SK-N-MC (cell line): ENCODE results near the gene FNDC10.

Experiments
- DNase-seq: peaks from one replicate; pipeline ENCODE4 v3.0.0-alpha.2; 2011; ENCODE audit warnings: low read depth, low spot score
- H3K27ac ChIP-seq: fragments of 200-600 bp; sonication (generic); 2 replicates; pipeline ENCODE4 v1.5.1; 2016; ENCODE audit warnings: mixed run types
- H3K36me3 ChIP-seq: fragments of 200-600 bp; sonication (generic); 2 replicates; pipeline ENCODE4 v1.6.1; 2017; ENCODE audit warnings: antibody characterized with exemption, low read length, mixed read lengths; ENCODE audit not compliant: insufficient read depth
- H3K4me3 ChIP-seq: fragments of 200-600 bp; sonication (generic); 2 replicates; pipeline ENCODE4 v1.5.1; 2016
- H3K9ac ChIP-seq: fragments of 200-600 bp; sonication (generic); 2 replicates; pipeline ENCODE4 v1.8.0; 2017; ENCODE audit warnings: mixed run types, mixed read lengths; ENCODE audit not compliant: insufficient read length
- H3K9me3 ChIP-seq: fragments of 200-600 bp; sonication (generic); 2 replicates; pipeline ENCODE4 v1.6.1; 2017; ENCODE audit warnings: low read depth, mild to moderate bottlenecking, antibody characterized with exemption, low read length, moderate library complexity, mixed read lengths
- EZH2 ChIP-seq: fragments of 200-600 bp; sonication (generic); IDR thresholded peaks from one replicate; pipeline ENCODE4 v1.6.1; 2017; ENCODE audit warnings: antibody characterized with exemption
- FOXP2 ChIP-seq: optimal IDR thresholded peaks from 2 replicates; pipeline ENCODE3; 2011; ENCODE audit warnings: mild to moderate bottlenecking, moderate library complexity; ENCODE audit not compliant: insufficient read depth; ENCODE audit errors: extremely low read length, control extremely low read depth
- POLR2AphosphoS5 ChIP-seq: IDR thresholded peaks from 2 replicates; pipeline ENCODE4 v1.6.1; 2012; ENCODE audit warnings: mild to moderate bottlenecking, low read depth, low read length, borderline replicate concordance

The FNDC10 gene

GRCh38 chr1:1616045-1616790, 16.3 kb upstream of the FNDC10 start:
- no peak overlapping the region; the same call in 1 of the 2 replicates for H3K27ac ChIP-seq
- H3K9ac ChIP-seq: peak overlapping the region; percentile 99
- peak overlapping the region; percentile 99 for H3K4me3 ChIP-seq
- H3K9me3 ChIP-seq: no peaks in the 10 kb centered on the region
- no peaks in the 10 kb centered on the region for H3K36me3 ChIP-seq
- no peak for DNase-seq
- TF ChIP-seq POLR2AphosphoS5 (no peak), FOXP2 (no peak), EZH2 (no peak)

DNA sequence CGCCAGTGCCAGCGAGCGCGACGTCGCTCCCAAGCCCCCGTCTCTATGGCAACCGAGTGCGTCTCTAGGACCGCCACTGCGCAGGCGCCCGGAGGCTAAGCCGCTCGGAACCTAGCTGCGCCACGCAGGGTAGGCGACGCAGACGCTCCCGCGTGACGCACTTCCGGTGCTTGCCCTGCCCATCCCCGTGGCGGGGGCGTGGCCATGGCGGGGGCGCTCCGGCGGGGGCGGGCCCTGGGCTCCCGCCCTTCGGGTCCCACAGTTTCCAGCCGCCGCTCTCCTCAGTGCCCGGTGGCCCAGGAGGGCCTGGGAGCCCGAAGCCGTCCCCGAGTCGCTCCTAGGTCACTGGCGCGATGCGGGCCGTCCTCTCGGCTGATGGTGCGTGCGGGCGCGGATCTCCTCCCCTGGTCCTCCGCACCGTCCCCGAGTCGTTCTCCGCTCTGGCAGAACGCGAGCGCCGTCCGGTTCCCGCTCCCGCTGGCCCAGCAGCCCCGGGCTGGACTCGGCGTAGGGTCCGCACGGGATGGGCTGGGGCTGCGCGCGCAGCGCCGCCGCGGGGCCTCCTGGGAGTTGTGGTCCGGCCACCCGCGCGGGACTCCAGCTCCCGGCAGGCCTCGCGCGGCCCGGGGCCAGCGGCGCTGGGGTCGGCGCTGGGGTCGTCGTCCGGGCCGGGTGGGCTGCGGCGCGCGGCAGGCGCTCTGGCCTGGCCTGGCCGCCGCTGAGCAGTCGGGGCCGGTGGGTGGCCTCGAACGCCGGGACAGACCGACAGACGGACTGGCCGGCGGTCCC, 15.5 kb upstream of the FNDC10 start, which contains the start of gene MIB2:
MIB2 (plus strand) TSS at position 245 of the 789 bp plus-strand sequence. CDS start 7,953 bp downstream, outside the sequence.
- peak; percentile 70 for DNase-seq
- peak; percentile 86 for TF ChIP-seq POLR2AphosphoS5
- TF ChIP-seq EZH2: no peak
- TF ChIP-seq FOXP2: no peak
- Histone ChIP-seq H3K9me3 (no peaks in the 10 kb centered on the region), H3K27ac (peak within 1 kb of the TSS; percentile 99), H3K9ac (peak within 1 kb of the TSS; percentile 99), H3K4me3 (peak within 1 kb of the TSS; percentile 99), H3K36me3 (no peaks in the 10 kb centered on the region)

- DNase-seq: no peak
- Histone ChIP-seq H3K27ac (peak overlapping the region; percentile 28; the same call in 1 of the 2 replicates), H3K9ac (peak overlapping the region; percentile 72), H3K4me3 (peak overlapping the region; percentile 99), H3K9me3 (no peaks in the 10 kb centered on the region), H3K36me3 (no peaks in the 10 kb centered on the region)
- TF ChIP-seq EZH2: no peak
- TF ChIP-seq POLR2AphosphoS5: no peak
- no peak for TF ChIP-seq FOXP2
Observed at GRCh38 chr1:1614954-1615255, 15.0 kb upstream of the FNDC10 start.

GRCh38 chr1:1614204-1614953, 14.4 kb upstream of the FNDC10 start:
- peak overlapping the region; percentile 72 for H3K9ac ChIP-seq
- H3K9me3 ChIP-seq: no peaks in the 10 kb centered on the region
- no peak for DNase-seq
- peak overlapping the region; percentile 99 for H3K4me3 ChIP-seq
- TF ChIP-seq POLR2AphosphoS5 (no peak), FOXP2 (no peak), EZH2 (no peak)
- H3K36me3 ChIP-seq: no peaks in the 10 kb centered on the region
- peak overlapping the region; percentile 28; the same call in 1 of the 2 replicates for H3K27ac ChIP-seq

DNA sequence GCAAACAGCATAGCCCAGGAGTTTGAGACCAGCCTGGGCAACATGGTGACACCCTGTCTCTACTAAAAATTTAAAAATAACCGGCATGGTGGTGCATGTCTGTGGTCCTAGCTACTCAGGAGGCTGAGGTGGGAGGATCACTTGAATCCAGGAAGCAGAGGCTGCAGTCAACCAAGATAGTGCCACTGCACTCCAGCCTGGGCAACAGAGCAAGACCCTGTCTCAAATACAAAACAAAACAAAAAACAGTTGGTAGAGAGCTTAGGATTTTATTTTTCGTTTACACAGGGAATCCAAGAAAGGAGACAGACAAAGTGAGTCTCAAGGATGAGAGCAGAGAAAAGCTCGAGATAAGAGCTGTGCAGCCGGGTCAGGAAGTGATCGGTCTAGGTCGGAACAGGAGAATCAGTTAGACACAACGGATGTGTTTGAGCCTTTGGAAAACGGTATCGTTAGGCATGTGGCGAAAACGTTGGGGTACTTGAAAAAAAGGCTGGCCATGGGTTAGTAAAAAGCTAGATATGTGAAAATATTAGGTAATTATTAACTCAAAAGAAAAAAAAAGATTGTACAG, 13.7 kb upstream of the FNDC10 start:
- TF ChIP-seq FOXP2 (no peak), POLR2AphosphoS5 (no peak), EZH2 (no peak)
- peak overlapping the region; percentile 99 for H3K4me3 ChIP-seq
- no peak overlapping the region for H3K9ac ChIP-seq

GRCh38 chr1:1612104-1612400, 12.1 kb upstream of the FNDC10 start:
- no peak overlapping the region for H3K4me3 ChIP-seq
- H3K36me3 ChIP-seq: no peaks in the 10 kb centered on the region
- DNase-seq: no peak
- no peak overlapping the region for H3K27ac ChIP-seq
- H3K9me3 ChIP-seq: no peaks in the 10 kb centered on the region
- no peak overlapping the region for H3K9ac ChIP-seq
- no peak for TF ChIP-seq FOXP2
- no peak for TF ChIP-seq EZH2
- TF ChIP-seq POLR2AphosphoS5: no peak

More for the DNA sequence above, 13.7 kb upstream of the FNDC10 start:
- DNase-seq: no peak
- Histone ChIP-seq H3K36me3 (no peaks in the 10 kb centered on the region), H3K27ac (no peak overlapping the region), H3K9me3 (no peaks in the 10 kb centered on the region)

GRCh38 chr1:1610796-1611195, 10.9 kb upstream of the FNDC10 start:
- no peak overlapping the region for H3K9ac ChIP-seq
- H3K4me3 ChIP-seq: no peak overlapping the region
- no peak for DNase-seq
- no peaks in the 10 kb centered on the region for H3K36me3 ChIP-seq
- no peaks in the 10 kb centered on the region for H3K9me3 ChIP-seq
- TF ChIP-seq FOXP2 (no peak), EZH2 (no peak), POLR2AphosphoS5 (no peak)
- H3K27ac ChIP-seq: no peak overlapping the region
